Measurements from ENCODE around the gene SPINT1.

SPINT1 gene

GRCh38 chr15:40901053-40901443, 57.2 kb downstream of the SPINT1 start:
- Histone ChIP-seq H3K27me3 (ENCODE audit: control insufficient read depth in 5 of 5, insufficient read depth in 4 of 5, low read length in 5 of 5) (no peaks in the 10 kb centered on the region), H3K9me3 (ENCODE audit: control insufficient read depth in 5 of 5, low read length in 5 of 5) (no peaks in the 10 kb centered on the region), H3K36me3 (ENCODE audit: control insufficient read depth in 5 of 5, insufficient read depth in 5 of 5, low read length in 5 of 5) (peaks cover 4 to 56% (median 49%) of the 10 kb centered on the region in 5 donors), H3K9ac (ENCODE audit: low read length in 5 of 5) (no peak overlapping the region), H3K4me3 (ENCODE audit: low read depth in 1 of 5, low read length in 5 of 5) (no peak overlapping the region), H3K27ac (ENCODE audit: low read depth, low read length) (no peak overlapping the region), H3K4me1 (ENCODE audit: control insufficient read depth in 5 of 5, insufficient read depth in 5 of 5, low read length in 5 of 5) (peaks cover 8 to 28% (median 24%) of the 10 kb centered on the region in 5 donors)

- Histone ChIP-seq H3K36me3 (ENCODE audit: control insufficient read depth in 5 of 5, insufficient read depth in 5 of 5, low read length in 5 of 5) (peaks cover 0 to 49% (median 45%) of the 10 kb centered on the region in 5 donors), H3K27me3 (ENCODE audit: control insufficient read depth in 5 of 5, insufficient read depth in 4 of 5, low read length in 5 of 5) (no peaks in the 10 kb centered on the region), H3K9me3 (ENCODE audit: control insufficient read depth in 5 of 5, low read length in 5 of 5) (no peaks in the 10 kb centered on the region), H3K4me1 (ENCODE audit: control insufficient read depth in 5 of 5, insufficient read depth in 5 of 5, low read length in 5 of 5) (peaks cover 10 to 46% (median 41%) of the 10 kb centered on the region in 5 donors), H3K27ac (ENCODE audit: low read depth, low read length) (no peak overlapping the region), H3K4me3 (ENCODE audit: low read depth in 1 of 5, low read length in 5 of 5) (no peak overlapping the region), H3K9ac (ENCODE audit: low read length in 5 of 5) (no peak overlapping the region)
Measured at GRCh38 chr15:40902605-40903561, 59.0 kb downstream of the SPINT1 start.

- peaks cover 0 to 36% (median 31%) of the 10 kb centered on the region in 5 donors for H3K36me3 ChIP-seq (ENCODE audit: control insufficient read depth in 5 of 5, insufficient read depth in 5 of 5, low read length in 5 of 5)
- no peak overlapping the region for H3K4me3 ChIP-seq (ENCODE audit: low read depth in 1 of 5, low read length in 5 of 5)
- H3K27me3 ChIP-seq (ENCODE audit: control insufficient read depth in 5 of 5, insufficient read depth in 4 of 5, low read length in 5 of 5): no peaks in the 10 kb centered on the region
- no peak overlapping the region for H3K27ac ChIP-seq (ENCODE audit: low read depth, low read length)
- H3K9me3 ChIP-seq (ENCODE audit: control insufficient read depth in 5 of 5, low read length in 5 of 5): no peaks in the 10 kb centered on the region
- H3K4me1 ChIP-seq (ENCODE audit: control insufficient read depth in 5 of 5, insufficient read depth in 5 of 5, low read length in 5 of 5): peaks cover 12 to 60% (median 55%) of the 10 kb centered on the region in 5 donors
- no peak overlapping the region for H3K9ac ChIP-seq (ENCODE audit: low read length in 5 of 5)
Measured at GRCh38 chr15:40904552-40905201, 60.8 kb downstream of the SPINT1 start.

GRCh38 chr15:40906091-40906990, 62.5 kb downstream of the SPINT1 start:
- Histone ChIP-seq H3K4me1 (ENCODE audit: control insufficient read depth in 5 of 5, insufficient read depth in 5 of 5, low read length in 5 of 5) (peaks cover 12 to 75% (median 71%) of the 10 kb centered on the region in 5 donors), H3K9me3 (ENCODE audit: control insufficient read depth in 5 of 5, low read length in 5 of 5) (no peaks in the 10 kb centered on the region), H3K4me3 (ENCODE audit: low read depth in 1 of 5, low read length in 5 of 5) (peak overlapping the region in 4 of 5 donors; percentile 58 to 71 (median 64)), H3K27ac (ENCODE audit: low read depth, low read length) (peak overlapping the region; percentile 84), H3K27me3 (ENCODE audit: control insufficient read depth in 5 of 5, insufficient read depth in 4 of 5, low read length in 5 of 5) (no peaks in the 10 kb centered on the region), H3K36me3 (ENCODE audit: control insufficient read depth in 5 of 5, insufficient read depth in 5 of 5, low read length in 5 of 5) (peaks cover 0 to 21% (median 17%) of the 10 kb centered on the region in 5 donors), H3K9ac (ENCODE audit: low read length in 5 of 5) (peak overlapping the region; percentile 3 to 83 (median 71))

- Histone ChIP-seq H3K4me3 (ENCODE audit: low read depth in 1 of 5, low read length in 5 of 5) (peak overlapping the region in 4 of 5 donors; percentile 58 to 71 (median 64)), H3K27ac (ENCODE audit: low read depth, low read length) (peak overlapping the region; percentile 84), H3K36me3 (ENCODE audit: control insufficient read depth in 5 of 5, insufficient read depth in 5 of 5, low read length in 5 of 5) (peaks cover 0 to 20% (median 17%) of the 10 kb centered on the region in 5 donors), H3K4me1 (ENCODE audit: control insufficient read depth in 5 of 5, insufficient read depth in 5 of 5, low read length in 5 of 5) (peaks cover 12 to 76% (median 71%) of the 10 kb centered on the region in 5 donors), H3K27me3 (ENCODE audit: control insufficient read depth in 5 of 5, insufficient read depth in 4 of 5, low read length in 5 of 5) (no peaks in the 10 kb centered on the region), H3K9me3 (ENCODE audit: control insufficient read depth in 5 of 5, low read length in 5 of 5) (no peaks in the 10 kb centered on the region), H3K9ac (ENCODE audit: low read length in 5 of 5) (peak overlapping the region in 4 of 5 donors; percentile 65 to 83 (median 76))
Measured at GRCh38 chr15:40906991-40907802, 63.3 kb downstream of the SPINT1 start.

Measured in subcutaneous abdominal adipose tissue (tissue), 5 donors.